ENCODE measurements around the gene CCT8L2. TPM values are rescaled to one million over a fixed set of nuclear protein-coding genes. Genes with fewer than 3 reads are reported as not detected.
"Not testable (repeated sequence)": the region's sequence is repeated elsewhere in the genome, so short reads cannot be mapped to it uniquely, and the experiment has no call there.

CCT8L2 gene
- total and polyA plus RNA-seq, 2 experiments from 2014 or later, result not detected

GRCh38 chr22:16600644-16601436, 8.2 kb upstream of the CCT8L2 start:
- H3K36me3 ChIP-seq (ENCODE audit: insufficient read depth); H4K20me1 ChIP-seq (replicated peaks; ENCODE audit: insufficient read depth); H3K4me1 ChIP-seq (ENCODE audit: insufficient read depth); H3K9me2 ChIP-seq (ENCODE audit: insufficient read depth); H2AFZ ChIP-seq; H3K4me1 Mint-ChIP-seq; H3K27ac ChIP-seq (ENCODE audit: low read depth); H3K27ac Mint-ChIP-seq; H3K79me2 ChIP-seq (replicated peaks; ENCODE audit: insufficient read depth); H3F3A ChIP-seq (replicated peaks; ENCODE audit: low read depth); H3K4me3 Mint-ChIP-seq: not testable (repeated sequence)
- Histone ChIP-seq H3K4me2 (peak overlapping the region; percentile 15; the same call in 1 of the 2 replicates), H3K27me3 (ENCODE audit: insufficient read depth) (peaks cover 62% of the 10 kb centered on the region), H3K4me3 (peak overlapping the region; percentile 44; the same call in 1 of the 2 replicates)
- peaks cover 10% of the 10 kb centered on the region for H3K27me3 Mint-ChIP-seq (ENCODE audit: insufficient read depth, low read depth, poor library complexity)
- ATAC-seq (peak; percentile 39; the same call in 2 of the 3 replicates), DNase-seq (ENCODE audit: low spot score) (peak; percentile 71)
- peaks cover 28% of the 10 kb centered on the region for H3K36me3 Mint-ChIP-seq (ENCODE audit: low read depth)
- H3K9me3 Mint-ChIP-seq, result peaks cover 75% of the 10 kb centered on the region

- not testable (repeated sequence) for H4K20me1 ChIP-seq (replicated peaks; ENCODE audit: insufficient read depth); DNase-seq (ENCODE audit: low spot score); H3K4me2 ChIP-seq; H3F3A ChIP-seq (replicated peaks; ENCODE audit: low read depth); ATAC-seq; H3K4me1 Mint-ChIP-seq; H3K4me1 ChIP-seq (ENCODE audit: insufficient read depth); H3K4me3 Mint-ChIP-seq; H2AFZ ChIP-seq; H3K9me2 ChIP-seq (ENCODE audit: insufficient read depth); H3K36me3 ChIP-seq (ENCODE audit: insufficient read depth); H3K27ac Mint-ChIP-seq; H3K79me2 ChIP-seq (replicated peaks; ENCODE audit: insufficient read depth); H3K4me3 ChIP-seq; H3K27ac ChIP-seq (ENCODE audit: low read depth)
- Mint-ChIP-seq H3K9me3 (peaks cover 84% of the 10 kb centered on the region), H3K36me3 (ENCODE audit: low read depth) (peaks cover 35% of the 10 kb centered on the region), H3K27me3 (ENCODE audit: insufficient read depth, low read depth, poor library complexity) (peaks cover 14% of the 10 kb centered on the region)
- peaks cover 50% of the 10 kb centered on the region for H3K27me3 ChIP-seq (ENCODE audit: insufficient read depth)
Measured at GRCh38 chr22:16599648-16600047, 7.0 kb upstream of the CCT8L2 start.

GRCh38 chr22:16595251-16595650, 2.6 kb upstream of the CCT8L2 start:
- not testable (repeated sequence) for DNase-seq (ENCODE audit: low spot score); H3K4me3 Mint-ChIP-seq; H3K36me3 ChIP-seq (ENCODE audit: insufficient read depth); ATAC-seq; H3K27me3 Mint-ChIP-seq (ENCODE audit: insufficient read depth, low read depth, poor library complexity); H3K27ac ChIP-seq (ENCODE audit: low read depth); H3K4me1 Mint-ChIP-seq; H3K4me3 ChIP-seq; H3K9me2 ChIP-seq (ENCODE audit: insufficient read depth); H3K27ac Mint-ChIP-seq; H3K4me1 ChIP-seq (ENCODE audit: insufficient read depth); H4K20me1 ChIP-seq (replicated peaks; ENCODE audit: insufficient read depth); H2AFZ ChIP-seq; H3K4me2 ChIP-seq; H3F3A ChIP-seq (replicated peaks; ENCODE audit: low read depth); H3K79me2 ChIP-seq (replicated peaks; ENCODE audit: insufficient read depth)
- Mint-ChIP-seq H3K9me3 (peaks cover 95% of the 10 kb centered on the region), H3K36me3 (ENCODE audit: low read depth) (peaks cover 36% of the 10 kb centered on the region)
- peaks cover 11% of the 10 kb centered on the region for H3K27me3 ChIP-seq (ENCODE audit: insufficient read depth)

- Histone ChIP-seq H3K4me2 (no peak overlapping the region), H3K9me2 (ENCODE audit: insufficient read depth) (no peaks in the 10 kb centered on the region), H3K79me2 (replicated peaks; ENCODE audit: insufficient read depth) (no peaks in the 10 kb centered on the region), H3K4me1 (ENCODE audit: insufficient read depth) (no peaks in the 10 kb centered on the region), H3K27ac (ENCODE audit: low read depth) (no peak overlapping the region), H4K20me1 (replicated peaks; ENCODE audit: insufficient read depth) (no peaks in the 10 kb centered on the region), H3K27me3 (ENCODE audit: insufficient read depth) (no peaks in the 10 kb centered on the region), H3K4me3 (no peak overlapping the region), H3F3A (replicated peaks; ENCODE audit: low read depth) (no peaks in the 10 kb centered on the region), H3K36me3 (ENCODE audit: insufficient read depth) (no peaks in the 10 kb centered on the region), H2AFZ (no peak overlapping the region)
- peaks cover 5% of the 10 kb centered on the region for H3K27me3 Mint-ChIP-seq (ENCODE audit: insufficient read depth, low read depth, poor library complexity)
- H3K27ac Mint-ChIP-seq, result no peak overlapping the region
- peaks cover 96% of the 10 kb centered on the region for H3K9me3 Mint-ChIP-seq
- ATAC-seq (no peak), DNase-seq (ENCODE audit: low spot score) (no peak)
- H3K4me1 Mint-ChIP-seq, result no peaks in the 10 kb centered on the region
- no peak overlapping the region for H3K4me3 Mint-ChIP-seq
- peaks cover 35% of the 10 kb centered on the region for H3K36me3 Mint-ChIP-seq (ENCODE audit: low read depth)
- TF ChIP-seq ZNF331 (CRISPR knock-in tag; IDR thresholded peaks at IDR 0.05; ENCODE audit: low read depth) (no peak), ZNF462 (CRISPR knock-in tag; IDR thresholded peaks at IDR 0.05) (no peak), EZH2 (IDR thresholded peaks at IDR 0.05; ENCODE audit: low read depth, unreplicated experiment) (no peak), STAT1 (IDR thresholded peaks at IDR 0.05; ENCODE audit: unreplicated experiment) (no peak), JUNB (IDR thresholded peaks at IDR 0.05; ENCODE audit: unreplicated experiment) (no peak)
Measured at GRCh38 chr22:16594026-16594425, 1.4 kb upstream of the CCT8L2 start.
